GM12874 (cell line): Measurements from ENCODE around the gene CC2D2A.

Experiments
- CTCF ChIP-seq: IDR thresholded peaks from 2 replicates; pipeline ENCODE4 v1.5.1; 2011; ENCODE audit warnings: low read depth, mild to moderate bottlenecking, control low read depth, low read length, moderate library complexity; ENCODE audit not compliant: insufficient read depth

The CC2D2A gene

GRCh38 chr4:15516494-15516893 lies 46.8 kb downstream of the CC2D2A start:
- TF ChIP-seq CTCF: no peak

GRCh38 chr4:15521442-15522039 lies 51.9 kb downstream of the CC2D2A start:
- TF ChIP-seq CTCF: no peak

GRCh38 chr4:15525080-15525479 lies 55.4 kb downstream of the CC2D2A start:
- no peak for TF ChIP-seq CTCF

- no peak for TF ChIP-seq CTCF
Measured at GRCh38 chr4:15526924-15527592, 57.4 kb downstream of the CC2D2A start.

- TF ChIP-seq CTCF: no peak
Measured at GRCh38 chr4:15531792-15532191, 62.1 kb downstream of the CC2D2A start.

GRCh38 chr4:15533817-15534216 lies 64.1 kb downstream of the CC2D2A start:
- TF ChIP-seq CTCF: no peak

GRCh38 chr4:15535599-15535998 lies 65.9 kb downstream of the CC2D2A start:
- TF ChIP-seq CTCF: no peak
